Measurements from ENCODE around the gene EWSR1.

DNA sequence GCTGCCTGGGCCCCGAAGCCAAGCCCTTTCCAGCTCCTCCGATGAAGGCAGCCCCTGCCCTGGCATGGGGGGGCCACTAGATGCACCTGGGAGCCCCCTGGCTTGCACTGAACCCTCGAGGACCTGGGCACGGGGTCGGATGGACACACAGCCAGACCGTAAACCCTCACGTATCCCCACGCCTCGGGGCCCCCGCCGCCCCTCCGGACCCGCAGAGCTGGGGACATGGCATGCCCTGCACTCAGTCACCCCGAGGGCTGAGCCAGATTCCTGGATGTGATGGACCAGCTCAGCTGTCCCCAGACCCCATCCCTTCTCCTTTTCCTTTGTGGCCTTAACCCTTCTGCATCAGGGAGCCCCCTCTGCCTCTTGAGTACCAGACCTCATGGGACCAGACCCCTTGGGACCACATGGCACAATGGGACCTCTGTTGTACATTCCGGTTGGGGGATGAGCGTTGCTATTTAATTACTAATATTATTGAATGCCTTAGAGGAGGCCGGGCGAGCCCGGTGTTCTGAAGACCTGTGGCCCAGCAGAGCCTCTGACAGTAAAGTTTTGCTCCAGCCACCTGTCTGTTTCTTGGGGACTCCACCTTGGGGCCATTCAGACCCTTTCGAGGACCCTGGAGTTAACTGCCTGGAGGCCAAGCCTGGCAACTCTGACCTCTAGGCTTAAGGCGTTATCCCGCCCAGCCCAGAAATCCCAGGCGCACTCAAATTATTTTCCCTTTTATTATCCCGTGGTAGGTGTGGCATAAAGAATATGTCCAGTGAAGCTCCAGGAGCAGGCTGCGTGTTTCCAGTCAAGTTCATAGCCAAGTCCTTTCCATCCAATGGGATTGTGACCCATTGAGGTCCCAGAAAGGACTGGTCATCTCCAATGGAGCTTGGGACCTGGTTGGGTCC is 44.4 kb downstream of the EWSR1 start:
- TF ChIP-seq CTCF (conservative IDR thresholded peaks at IDR 0.05; ENCODE audit: low read length): no peak
- TF ChIP-seq EZH2phosphoT487 (IDR thresholded peaks at IDR 0.05; ENCODE audit: borderline replicate concordance): no peak

Data from Loucy (cell line).